GM19395 (cell line): Measurements from ENCODE around the gene ABCA4.

Source experiments
- ATAC-seq: cut with Tn5 transposase; IDR thresholded peaks from one replicate; pipeline ENCODE4 v1.9.1; 2021; ENCODE audit warnings: mild to moderate bottlenecking, moderate library complexity; ENCODE audit not compliant: unreplicated experiment

The ABCA4 gene

GRCh38 chr1:94029130-94029993 lies 91.6 kb downstream of the ABCA4 start:
- ATAC-seq, result no peak

DNA sequence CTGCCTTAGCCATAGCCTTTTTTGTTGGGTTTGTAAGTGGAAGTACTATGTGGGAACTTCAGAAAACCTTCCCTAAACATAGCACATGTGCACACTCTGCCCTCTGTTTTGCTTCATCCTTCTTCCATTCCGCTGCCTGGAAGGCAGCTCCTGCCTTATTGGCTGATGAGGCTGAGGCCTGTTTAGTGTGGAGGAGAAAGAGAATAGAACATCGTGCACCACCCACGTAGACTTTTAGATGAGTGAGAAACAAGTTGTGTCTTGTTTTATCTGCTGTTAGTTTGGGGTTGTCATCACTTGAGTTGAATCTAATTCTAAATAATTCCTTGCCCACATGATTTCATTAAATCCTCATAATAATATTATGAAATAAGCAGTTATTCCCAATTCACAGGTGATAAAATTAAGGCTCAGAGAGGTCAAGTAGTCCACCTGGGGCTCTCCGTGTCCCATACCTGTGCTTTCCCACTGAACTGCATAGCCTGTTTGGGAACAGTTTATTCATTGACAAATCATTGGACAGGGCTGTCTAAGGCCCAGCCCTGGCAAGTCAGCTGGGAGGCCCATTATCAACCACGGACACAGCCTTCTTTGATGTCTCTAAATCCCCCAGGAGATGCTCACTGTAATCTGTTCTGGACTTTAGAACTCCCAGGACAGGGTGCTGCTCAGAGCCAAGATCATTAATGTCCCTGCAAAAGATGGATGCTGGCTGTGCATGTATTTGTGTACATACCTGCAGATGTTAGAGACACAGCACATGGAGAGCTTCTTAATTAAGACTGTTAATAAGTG lies 93.0 kb downstream of the ABCA4 start:
- no peak for ATAC-seq

DNA sequence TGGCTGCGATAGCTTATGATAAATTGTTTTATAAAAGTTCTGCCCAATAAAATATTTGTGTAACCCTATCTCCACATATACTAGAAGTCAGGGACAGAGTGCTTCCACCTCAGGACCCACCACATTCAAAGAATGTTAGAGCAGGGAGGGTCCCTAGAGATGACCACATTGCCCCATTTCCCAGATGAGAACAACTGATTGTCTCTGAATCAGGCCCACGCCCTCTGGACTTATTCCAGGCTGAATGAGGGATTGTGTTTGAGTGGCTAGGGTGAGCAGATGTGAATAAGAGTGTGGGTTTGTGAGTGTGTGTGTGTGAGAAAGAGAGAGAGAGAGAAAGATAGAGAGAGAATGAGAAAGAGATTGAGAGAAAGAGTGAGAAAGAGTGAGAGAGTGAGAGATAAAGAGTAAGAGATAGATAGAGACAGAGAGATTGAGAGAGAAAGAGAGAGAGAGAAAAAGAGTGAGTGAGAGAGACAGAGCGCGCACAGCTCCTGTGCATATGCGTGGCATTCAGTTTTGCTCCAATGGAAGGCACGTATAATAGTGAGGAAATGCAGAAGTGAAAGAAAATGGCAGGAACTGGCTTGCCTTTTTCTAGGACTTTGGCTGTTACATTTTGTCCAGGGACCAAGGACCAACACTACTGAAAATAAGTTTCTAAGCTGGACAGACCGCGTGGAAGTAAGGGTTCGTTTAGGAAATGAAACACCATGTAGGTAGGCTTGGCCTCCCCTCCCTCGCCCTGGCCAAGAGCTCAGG lies 94.1 kb downstream of the ABCA4 start:
- ATAC-seq, result no peak

GRCh38 chr1:94025383-94026340 lies 95.3 kb downstream of the ABCA4 start:
- ATAC-seq, result no peak

- ATAC-seq, result no peak
These were observed 96.7 kb downstream of the ABCA4 start for GRCh38 chr1:94024104-94024792.

- no peak for ATAC-seq
These were observed 98.3 kb downstream of the ABCA4 start for GRCh38 chr1:94022471-94023189.

- ATAC-seq, result no peak
These were observed 100.0 kb downstream of the ABCA4 start for GRCh38 chr1:94020764-94021579.

DNA sequence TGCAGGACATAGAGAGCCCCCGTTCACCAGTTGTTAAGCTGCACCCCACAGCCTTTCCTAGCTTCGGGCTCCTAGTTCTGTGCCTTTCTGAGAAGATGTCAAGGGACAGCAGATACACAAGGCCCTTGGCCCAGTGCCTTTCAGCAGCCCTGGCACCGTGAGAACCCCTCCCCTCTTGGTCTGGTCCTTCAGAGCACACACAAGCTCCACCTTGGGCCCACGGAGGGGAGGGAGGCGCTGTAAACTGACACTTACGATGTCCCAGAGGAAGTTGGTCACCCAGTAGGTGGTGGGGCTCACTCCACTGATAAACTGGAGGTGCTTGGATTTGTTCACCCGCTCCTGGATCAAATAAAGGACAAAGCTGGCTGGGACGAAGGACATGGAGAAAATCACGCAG lies 101.6 kb downstream of the ABCA4 start:
- ATAC-seq, result no peak

DNA sequence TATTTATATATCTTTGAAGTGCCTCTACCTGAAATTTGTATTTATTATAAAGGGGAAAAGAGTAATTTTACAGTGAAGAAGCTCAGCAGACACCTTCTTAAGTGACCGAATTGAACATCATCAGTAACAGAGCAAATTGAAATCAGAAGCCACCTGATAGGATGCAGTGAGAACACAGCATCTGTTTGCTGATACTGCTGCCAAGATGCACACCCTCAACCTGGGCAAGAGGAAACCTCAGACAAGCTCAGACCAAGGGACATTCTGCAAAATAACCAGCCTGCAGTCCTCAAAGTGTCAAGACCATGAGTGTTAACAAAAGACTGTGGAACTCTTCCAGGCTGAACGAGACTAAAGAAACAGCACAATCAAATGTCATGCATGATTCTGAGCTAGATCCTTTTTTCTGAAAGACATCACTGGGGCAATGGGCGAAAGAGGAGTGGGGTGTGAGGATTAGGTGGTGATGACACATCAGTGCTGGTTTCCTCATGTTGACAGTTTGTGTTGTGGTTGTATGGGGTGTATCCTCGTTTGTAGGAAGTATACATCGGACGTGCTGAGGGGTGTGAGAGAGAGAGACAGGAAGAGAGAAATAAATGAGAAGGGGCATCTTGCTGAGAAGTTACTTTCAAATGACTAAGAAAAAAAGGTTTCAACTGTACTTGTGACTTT lies 103.7 kb downstream of the ABCA4 start:
- no peak for ATAC-seq

DNA sequence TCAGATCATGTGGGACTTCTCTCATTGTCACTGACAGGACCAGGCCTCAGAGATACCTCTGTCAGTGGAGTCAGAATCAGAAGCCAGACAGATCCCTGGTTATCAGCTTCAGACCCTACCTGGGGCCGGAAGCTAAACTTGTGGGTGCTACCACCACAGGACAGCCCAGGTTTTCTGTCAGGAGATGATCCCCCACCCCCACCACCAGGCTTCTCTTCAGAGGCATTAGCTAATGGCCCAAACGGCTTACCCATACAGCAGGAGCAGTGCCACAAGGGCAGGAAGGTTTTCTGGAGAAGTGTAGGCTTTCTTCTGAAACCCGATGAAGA lies 105.5 kb downstream of the ABCA4 start:
- no peak for ATAC-seq

DNA sequence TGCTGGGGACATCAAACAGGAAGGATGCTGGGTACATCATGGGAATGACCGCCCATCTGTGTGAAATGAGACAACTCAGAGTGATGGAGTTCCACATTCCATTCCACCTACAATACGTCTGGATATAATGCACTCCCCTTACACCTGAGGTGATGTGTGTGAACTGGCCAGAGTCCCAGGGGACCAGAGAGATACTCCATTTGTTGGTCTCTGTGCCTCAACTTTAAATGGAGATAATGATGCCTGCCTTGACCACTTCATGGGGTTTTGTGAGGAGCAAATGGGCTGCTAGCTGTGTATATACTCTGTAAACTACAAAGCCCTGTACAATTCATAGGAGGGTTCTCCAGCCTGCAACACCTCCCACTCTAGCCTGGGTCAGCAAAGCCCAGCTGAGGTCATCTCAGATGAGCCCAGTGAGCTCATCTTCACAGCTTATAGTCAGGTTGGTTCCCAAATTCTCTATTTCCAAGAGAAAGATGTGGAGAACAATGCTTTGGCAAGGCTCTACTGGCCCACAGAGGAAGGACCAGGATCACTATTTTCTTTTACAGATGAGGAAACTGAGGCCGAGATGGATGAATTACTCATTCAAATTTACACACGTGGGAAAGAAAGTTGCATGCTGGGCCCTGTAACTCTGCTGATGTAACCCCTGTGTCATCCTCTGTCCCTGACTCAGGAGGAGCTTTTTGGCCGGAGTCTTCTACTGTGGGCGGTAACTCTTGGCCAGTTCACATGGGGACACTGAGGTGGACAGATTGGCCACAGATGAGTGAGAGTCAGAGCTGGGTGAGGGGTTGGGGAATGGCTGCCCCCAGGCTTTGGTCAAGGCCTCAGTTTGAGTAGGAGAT lies 106.1 kb downstream of the ABCA4 start:
- ATAC-seq, result no peak

GRCh38 chr1:94014087-94014486 lies 106.9 kb downstream of the ABCA4 start:
- no peak for ATAC-seq

DNA sequence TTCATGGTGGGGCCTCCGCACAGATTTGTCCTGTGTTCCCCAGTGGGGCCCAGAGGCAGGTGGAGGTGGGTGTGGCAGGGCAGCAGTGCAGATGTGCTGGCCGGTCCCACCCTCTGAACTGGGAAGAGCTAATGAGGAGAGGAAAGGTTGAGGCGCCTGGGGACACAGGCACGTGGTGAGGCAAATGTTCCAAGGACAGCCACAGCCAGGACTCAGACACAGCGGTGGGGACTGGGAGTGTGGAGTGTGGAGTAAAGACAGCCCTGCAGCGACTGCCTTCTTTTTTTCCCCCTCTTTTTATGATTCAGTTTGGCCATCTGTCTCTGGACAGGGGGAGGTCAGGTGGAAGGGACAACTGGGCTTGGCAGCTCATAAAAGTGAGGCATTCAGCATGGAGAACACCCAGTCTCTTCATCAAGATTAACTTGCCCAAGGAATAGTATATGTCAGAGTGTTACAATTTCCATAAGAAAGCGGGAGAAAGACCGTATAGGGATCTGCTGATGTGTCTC lies 107.5 kb downstream of the ABCA4 start:
- ATAC-seq, result no peak

GRCh38 chr1:94012708-94013366 lies 108.1 kb downstream of the ABCA4 start:
- ATAC-seq, result no peak

DNA sequence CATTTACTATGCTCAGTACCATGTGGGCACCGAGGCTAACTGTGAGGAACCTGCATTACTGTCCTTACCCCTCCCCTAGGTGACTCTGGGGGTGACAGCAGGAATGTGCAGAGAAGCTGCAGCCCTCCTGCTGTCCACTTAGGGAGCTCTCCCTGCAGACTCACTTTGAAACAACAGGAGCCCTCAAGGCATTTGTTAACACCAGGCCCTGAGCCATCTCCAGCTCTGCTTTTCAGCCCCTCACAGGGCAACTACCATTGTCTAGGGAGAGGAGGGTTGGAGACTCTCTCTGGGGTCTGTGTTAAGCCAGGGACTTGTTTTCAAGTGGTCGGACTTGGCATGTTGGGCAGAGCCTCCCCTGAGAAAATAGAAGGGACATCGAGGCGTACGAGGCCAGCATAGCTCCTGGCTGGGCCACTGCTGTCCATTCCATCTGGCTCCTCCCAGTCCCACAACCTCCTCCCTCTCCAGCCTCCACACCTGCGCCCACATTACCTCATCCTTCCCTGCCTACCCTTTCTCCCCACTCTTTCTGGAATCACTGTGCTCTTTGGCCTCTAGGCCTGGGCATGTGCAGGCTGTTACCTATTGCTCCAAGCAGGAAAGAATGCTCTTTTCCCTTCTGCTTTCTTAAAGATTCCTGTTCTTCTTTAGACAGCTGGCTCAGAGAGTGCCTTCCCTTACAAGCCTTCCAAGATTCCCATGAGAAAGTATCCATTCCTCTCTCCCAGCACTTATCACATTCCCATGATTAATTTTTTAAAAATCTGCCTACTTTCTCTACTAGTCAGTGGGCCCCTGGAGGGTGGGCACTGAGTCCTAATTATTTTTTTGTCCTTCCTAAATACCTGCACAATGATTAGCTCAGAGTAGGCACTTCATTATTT lies 109.0 kb downstream of the ABCA4 start:
- ATAC-seq, result no peak
